PC-9 (cell line): Measurements from ENCODE around the gene SPHK2. TPM values are rescaled to one million over a fixed set of nuclear protein-coding genes. Genes with fewer than 3 reads are reported as not detected.

Experiments
- BruUV-seq: library from RNA; stranded (reverse); fragments of 400-500 nt; replicated peaks from 2 replicates; lab custom pipeline; 2021; lab: Mats Ljungman, UMichigan
- CTCF ChIA-PET: fragments of 300-600 bp; sonication (Branson Sonifier 250); formaldehyde crosslinking; loops from one replicate; lab custom pipeline; 2022; ENCODE audit warnings: antibody characterized with exemption; lab: Charles Lee
- POLR2A ChIA-PET: fragments of 300-600 bp; sonication (Branson Sonifier 250); formaldehyde crosslinking; loops from one replicate; lab custom pipeline; 2022; ENCODE audit warnings: antibody characterized with exemption; ENCODE audit not compliant: unreplicated experiment; lab: Charles Lee
- DNase-seq, 2 experiments: peaks; one replicate each; pipeline versions ENCODE4 v3.0.0 to v3.0.0-alpha.2; 2015 to 2022; ENCODE audit warnings: mixed read lengths in 1 of 2
- H2AFZ ChIP-seq: fragments of 200-600 bp; sonication (generic); 2 replicates; pipeline ENCODE4 v1.8.1; 2017; ENCODE audit warnings: antibody characterized with exemption
- H3F3A ChIP-seq: fragments of 200-600 bp; sonication (generic); 2 replicates; pipeline ENCODE4 v1.8.1; 2017; ENCODE audit warnings: antibody characterized with exemption, mild to moderate bottlenecking, low read depth; ENCODE audit not compliant: insufficient read depth
- H3K27ac ChIP-seq: fragments of 200-600 bp; sonication (generic); 2 replicates; pipeline ENCODE4 v1.6.1; 2016; ENCODE audit warnings: mixed run types
- H3K27me3 ChIP-seq: fragments of 200-600 bp; sonication (generic); 2 replicates; pipeline ENCODE4 v1.6.1; 2016; ENCODE audit warnings: low read depth, mixed run types; ENCODE audit not compliant: insufficient read depth
- H3K36me3 ChIP-seq: fragments of 200-600 bp; sonication (generic); 2 replicates; pipeline ENCODE4 v1.6.1; 2016; ENCODE audit warnings: low read depth, mixed run types
- H3K4me1 ChIP-seq: fragments of 200-600 bp; sonication (generic); replicated peaks from 2 replicates; pipeline ENCODE4 v1.6.1; 2016; ENCODE audit warnings: mixed run types; ENCODE audit not compliant: insufficient read depth
- H3K4me2 ChIP-seq: fragments of 200-600 bp; sonication (generic); 2 replicates; pipeline ENCODE4 v1.6.1; 2017; ENCODE audit warnings: mixed run types
- H3K4me3 ChIP-seq: fragments of 200-600 bp; sonication (generic); 2 replicates; pipeline ENCODE4 v1.6.1; 2016; ENCODE audit warnings: mixed run types
- H3K79me2 ChIP-seq: fragments of 200-600 bp; sonication (generic); 2 replicates; pipeline ENCODE4 v1.6.1; 2017; ENCODE audit warnings: low read depth, mixed run types
- H3K9me2 ChIP-seq: fragments of 200-600 bp; sonication (generic); 2 replicates; pipeline ENCODE4 v1.8.1; 2017; ENCODE audit warnings: mild to moderate bottlenecking; ENCODE audit not compliant: insufficient read depth
- H3K9me3 ChIP-seq: fragments of 200-600 bp; sonication (generic); 2 replicates; pipeline ENCODE4 v1.8.1; 2016; ENCODE audit warnings: low read depth; ENCODE audit not compliant: insufficient read depth
- H4K20me1 ChIP-seq: fragments of 200-600 bp; sonication (generic); 2 replicates; pipeline ENCODE4 v1.8.1; 2017; ENCODE audit not compliant: insufficient read depth
- EZH2 ChIP-seq: fragments of 200-600 bp; sonication (generic); IDR thresholded peaks from 2 replicates; pipeline ENCODE4 v1.8.0; 2017; ENCODE audit warnings: antibody characterized with exemption, low read depth
- intact Hi-C: fragments of 100-400 bp; cut with micrococcal nuclease; formaldehyde crosslinking; loops from one replicate; pipeline ENCODE4 v1.10.0; 2022; ENCODE audit not compliant: unreplicated experiment
- total RNA-seq: library from RNA; stranded (reverse); gene quantifications from 2 replicates; pipeline ENCODE4 v1.2.3, GENCODE V29; 2021
- TF ChIP-seq, protein P1 (sequence below): fragments of 200-600 bp; sonication (generic); conservative IDR thresholded peaks from 2 replicates; pipeline ENCODE4 v1.6.1; 2017; ENCODE audit warnings: mixed run types, antibody characterized with exemption, mild to moderate bottlenecking, moderate library complexity

Gene SPHK2
- total RNA-seq, 1 experiment from 2014 or later, result 18.4 TPM

DNA sequence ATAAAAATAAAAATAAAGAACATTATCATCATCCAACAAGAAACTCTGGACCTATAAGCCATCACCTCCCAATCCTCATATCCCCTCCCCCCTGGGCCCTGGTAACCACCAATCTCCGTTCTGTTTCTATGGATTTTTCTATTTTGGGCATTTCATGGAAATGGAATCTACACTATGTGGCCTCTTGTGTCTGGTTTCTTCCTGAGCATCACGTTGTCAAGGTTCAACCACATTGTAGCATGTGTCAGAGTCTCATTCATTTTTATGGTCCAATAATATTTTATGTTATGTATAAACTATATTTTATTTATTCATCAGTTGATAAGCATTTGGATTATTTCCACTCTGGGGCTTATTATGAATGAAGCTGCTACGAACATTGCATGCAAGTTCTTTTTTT is 40.4 kb upstream of the SPHK2 start:
- H3K4me3 ChIP-seq, result no peak overlapping the region
- POLR2A ChIA-PET, result no interaction called here
- TF ChIP-seq EZH2, result no peak
- TF ChIP-seq, protein P1, sequence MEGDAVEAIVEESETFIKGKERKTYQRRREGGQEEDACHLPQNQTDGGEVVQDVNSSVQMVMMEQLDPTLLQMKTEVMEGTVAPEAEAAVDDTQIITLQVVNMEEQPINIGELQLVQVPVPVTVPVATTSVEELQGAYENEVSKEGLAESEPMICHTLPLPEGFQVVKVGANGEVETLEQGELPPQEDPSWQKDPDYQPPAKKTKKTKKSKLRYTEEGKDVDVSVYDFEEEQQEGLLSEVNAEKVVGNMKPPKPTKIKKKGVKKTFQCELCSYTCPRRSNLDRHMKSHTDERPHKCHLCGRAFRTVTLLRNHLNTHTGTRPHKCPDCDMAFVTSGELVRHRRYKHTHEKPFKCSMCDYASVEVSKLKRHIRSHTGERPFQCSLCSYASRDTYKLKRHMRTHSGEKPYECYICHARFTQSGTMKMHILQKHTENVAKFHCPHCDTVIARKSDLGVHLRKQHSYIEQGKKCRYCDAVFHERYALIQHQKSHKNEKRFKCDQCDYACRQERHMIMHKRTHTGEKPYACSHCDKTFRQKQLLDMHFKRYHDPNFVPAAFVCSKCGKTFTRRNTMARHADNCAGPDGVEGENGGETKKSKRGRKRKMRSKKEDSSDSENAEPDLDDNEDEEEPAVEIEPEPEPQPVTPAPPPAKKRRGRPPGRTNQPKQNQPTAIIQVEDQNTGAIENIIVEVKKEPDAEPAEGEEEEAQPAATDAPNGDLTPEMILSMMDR, result no peak
- intact Hi-C loops, result no loop called here
- H3K9me3 ChIP-seq, result no peaks in the 10 kb centered on the region
- no peak overlapping the region for H3K27ac ChIP-seq
- CTCF ChIA-PET, result no interaction called here
- no peaks in the 10 kb centered on the region for H3K79me2 ChIP-seq
- no peaks in the 10 kb centered on the region for H3K27me3 ChIP-seq
- no peak overlapping the region for H3K4me2 ChIP-seq
- no TSS peak for BruUV-seq
- no peak overlapping the region for H2AFZ ChIP-seq
- no peaks in the 10 kb centered on the region for H4K20me1 ChIP-seq
- no peaks in the 10 kb centered on the region for H3K9me2 ChIP-seq
- H3K36me3 ChIP-seq, result no peaks in the 10 kb centered on the region
- no peak for DNase-seq
- H3F3A ChIP-seq, result peaks cover 14% of the 10 kb centered on the region
- peaks cover 4% of the 10 kb centered on the region for H3K4me1 ChIP-seq

DNA sequence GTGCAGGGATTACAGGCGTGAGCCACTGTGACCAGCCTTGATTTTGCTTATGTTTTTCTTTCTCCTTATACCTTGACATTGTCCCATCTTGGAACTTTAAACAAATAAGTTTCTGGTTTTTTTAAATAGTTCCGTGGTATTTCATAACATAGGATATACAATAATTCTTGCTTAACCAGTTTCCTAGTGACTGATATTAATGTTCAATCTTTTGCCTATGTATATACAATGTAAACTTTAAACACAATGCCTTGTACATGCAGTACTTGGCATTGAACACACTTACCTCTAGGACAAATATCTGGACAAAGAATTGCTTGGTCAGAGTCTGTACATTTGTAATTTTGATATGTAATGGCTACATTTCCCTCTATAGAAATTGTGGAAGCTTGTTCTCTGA is 37.1 kb upstream of the SPHK2 start:
- CTCF ChIA-PET, result no interaction called here
- DNase-seq, result peak in 1 of 2 experiments; percentile 66
- intact Hi-C loops, result no loop called here
- Histone ChIP-seq H3K4me2 (no peak overlapping the region), H3K36me3 (no peaks in the 10 kb centered on the region), H3F3A (peaks cover 15% of the 10 kb centered on the region), H3K79me2 (no peaks in the 10 kb centered on the region), H3K27me3 (no peaks in the 10 kb centered on the region), H3K27ac (no peak overlapping the region), H3K4me1 (peaks cover 7% of the 10 kb centered on the region), H4K20me1 (no peaks in the 10 kb centered on the region), H3K9me2 (no peaks in the 10 kb centered on the region), H3K4me3 (no peak overlapping the region), H2AFZ (no peak overlapping the region), H3K9me3 (no peaks in the 10 kb centered on the region)
- TF ChIP-seq, protein P1, result no peak
- TF ChIP-seq EZH2, result no peak
- no TSS peak for BruUV-seq
- POLR2A ChIA-PET, result no interaction called here

DNA sequence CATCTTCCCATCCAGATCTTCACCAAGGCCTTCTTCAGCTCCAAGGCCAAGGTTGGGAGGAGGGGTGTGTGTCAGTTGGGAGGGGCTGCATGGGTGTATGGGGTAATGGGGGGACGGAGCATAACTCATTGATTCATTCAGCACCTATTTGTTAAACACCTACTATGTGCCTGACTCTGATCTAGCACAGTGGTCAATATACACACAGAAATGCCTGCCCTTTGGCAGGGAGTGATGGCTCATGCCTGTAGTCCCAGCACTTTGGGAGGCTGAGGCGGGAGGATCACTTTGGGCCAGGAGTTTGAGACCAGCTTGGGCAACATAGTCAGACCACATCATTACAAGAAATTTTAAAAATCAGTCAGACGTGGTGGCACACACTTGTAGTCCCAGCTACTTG is 31.9 kb upstream of the SPHK2 start:
- H3K27ac ChIP-seq, result no peak overlapping the region
- peaks cover 29% of the 10 kb centered on the region for H3F3A ChIP-seq
- no peak for TF ChIP-seq EZH2
- TF ChIP-seq, protein P1, result no peak
- H3K4me1 ChIP-seq, result peaks cover 17% of the 10 kb centered on the region
- no TSS peak for BruUV-seq
- intact Hi-C loops, result no loop called here
- no peak overlapping the region for H2AFZ ChIP-seq
- no peak overlapping the region for H3K4me2 ChIP-seq
- no peaks in the 10 kb centered on the region for H3K36me3 ChIP-seq
- no peaks in the 10 kb centered on the region for H4K20me1 ChIP-seq
- DNase-seq, result no peak
- no peak overlapping the region for H3K4me3 ChIP-seq
- CTCF ChIA-PET, result no interaction called here
- H3K27me3 ChIP-seq, result no peaks in the 10 kb centered on the region
- no peaks in the 10 kb centered on the region for H3K9me3 ChIP-seq
- POLR2A ChIA-PET, result no interaction called here
- no peaks in the 10 kb centered on the region for H3K79me2 ChIP-seq
- H3K9me2 ChIP-seq, result no peaks in the 10 kb centered on the region
